ENCODE measurements around the gene ALK.

Gene ALK

DNA sequence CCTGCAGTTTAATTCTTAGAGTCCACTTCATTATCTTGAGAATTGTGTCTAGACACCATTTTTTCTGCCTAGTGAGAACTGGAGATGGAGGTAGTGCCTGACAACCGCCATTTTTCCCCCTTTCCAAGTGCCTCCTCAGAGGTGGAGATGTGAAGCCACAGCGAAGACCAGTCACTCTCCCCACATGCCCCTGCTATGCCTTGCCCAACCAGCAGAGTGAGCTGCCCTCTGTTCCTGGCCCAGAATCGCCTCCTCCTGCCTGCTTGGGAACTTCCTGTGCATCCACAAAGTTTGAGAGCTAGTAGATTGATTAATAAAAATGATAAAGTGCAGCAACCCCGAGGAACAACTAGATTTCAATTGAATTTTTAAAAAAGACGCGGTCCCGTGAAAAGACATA is 682.9 kb downstream of the ALK start:
- H3K4me3 Mint-ChIP-seq: no peak overlapping the region
- no peak overlapping the region for H3K27ac Mint-ChIP-seq
- no peaks in the 10 kb centered on the region for H3K4me1 Mint-ChIP-seq (ENCODE audit: low read depth)
- peaks cover 12% of the 10 kb centered on the region for H3K27me3 Mint-ChIP-seq
- no peaks in the 10 kb centered on the region for H3K9me3 Mint-ChIP-seq (ENCODE audit: low read depth)
- no peaks in the 10 kb centered on the region for H3K36me3 Mint-ChIP-seq

DNA sequence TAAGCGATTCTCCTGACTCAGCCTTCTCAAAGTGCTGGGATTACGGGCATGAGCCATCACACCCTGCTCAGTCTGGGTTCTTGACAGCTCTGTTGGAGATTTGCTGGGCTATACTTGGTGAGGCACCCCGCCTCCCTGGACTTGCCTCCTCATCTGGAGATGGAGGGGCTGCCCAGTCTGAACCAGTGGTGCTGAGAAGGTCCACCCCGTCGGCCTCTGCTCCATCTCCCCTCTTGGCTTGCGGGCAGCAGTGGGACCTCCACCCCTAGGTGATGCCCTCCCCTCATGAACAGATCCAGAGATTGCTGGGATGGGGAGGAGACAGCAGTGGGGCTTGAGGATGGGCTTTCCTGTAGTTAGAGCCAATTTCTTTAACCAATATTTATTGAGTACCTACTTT is 685.3 kb downstream of the ALK start:
- Mint-ChIP-seq H3K4me3 (no peak overlapping the region), H3K9me3 (ENCODE audit: low read depth) (no peaks in the 10 kb centered on the region), H3K36me3 (no peaks in the 10 kb centered on the region), H3K4me1 (ENCODE audit: low read depth) (no peaks in the 10 kb centered on the region), H3K27me3 (peaks cover 10% of the 10 kb centered on the region), H3K27ac (no peak overlapping the region)

DNA sequence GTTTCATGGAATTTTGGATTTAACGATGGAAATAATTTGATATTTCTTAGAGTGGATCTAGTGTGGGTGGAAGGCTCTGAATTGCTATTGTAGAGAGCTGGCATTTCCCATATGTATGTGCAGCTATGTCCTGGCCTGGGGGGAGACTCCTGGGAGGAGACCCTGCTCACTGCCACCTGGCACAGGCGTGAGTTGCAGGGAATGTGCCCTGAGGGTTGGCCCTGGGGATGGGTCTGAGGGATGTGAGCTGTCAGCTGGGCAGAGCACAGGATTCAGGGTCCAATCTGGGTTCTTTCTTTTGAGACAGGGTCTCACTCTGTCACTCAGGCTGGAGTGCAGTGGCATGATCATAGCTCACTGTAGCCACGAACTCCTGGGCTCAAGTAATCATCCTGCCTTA is 686.0 kb downstream of the ALK start:
- H3K4me1 Mint-ChIP-seq (ENCODE audit: low read depth): no peaks in the 10 kb centered on the region
- H3K9me3 Mint-ChIP-seq (ENCODE audit: low read depth): no peaks in the 10 kb centered on the region
- H3K4me3 Mint-ChIP-seq: no peak overlapping the region
- no peaks in the 10 kb centered on the region for H3K36me3 Mint-ChIP-seq
- peaks cover 7% of the 10 kb centered on the region for H3K27me3 Mint-ChIP-seq
- no peak overlapping the region for H3K27ac Mint-ChIP-seq

DNA sequence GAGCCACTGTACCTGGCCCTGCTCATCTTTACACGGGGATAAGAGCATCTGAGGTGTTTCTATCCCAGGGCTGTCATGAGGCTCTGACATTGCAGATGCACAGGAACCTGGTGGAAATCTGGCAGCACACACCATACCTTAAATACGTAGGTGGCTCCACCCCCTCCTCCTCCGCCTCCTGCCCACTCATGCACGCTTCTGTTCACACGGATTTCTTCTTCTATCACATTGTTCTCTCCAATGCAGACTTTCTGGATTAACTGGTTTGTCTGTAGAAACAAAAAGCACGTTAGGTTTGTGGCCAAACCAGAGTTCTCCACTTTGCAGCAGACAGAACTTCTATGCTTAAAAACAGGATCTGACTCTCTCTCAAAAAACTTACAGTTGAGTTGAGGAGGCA is 688.0 kb downstream of the ALK start:
- H3K9me3 Mint-ChIP-seq (ENCODE audit: low read depth): no peaks in the 10 kb centered on the region
- H3K27ac Mint-ChIP-seq: no peak overlapping the region
- H3K4me1 Mint-ChIP-seq (ENCODE audit: low read depth): no peaks in the 10 kb centered on the region
- H3K4me3 Mint-ChIP-seq: no peak overlapping the region
- peaks cover 5% of the 10 kb centered on the region for H3K27me3 Mint-ChIP-seq
- no peaks in the 10 kb centered on the region for H3K36me3 Mint-ChIP-seq

DNA sequence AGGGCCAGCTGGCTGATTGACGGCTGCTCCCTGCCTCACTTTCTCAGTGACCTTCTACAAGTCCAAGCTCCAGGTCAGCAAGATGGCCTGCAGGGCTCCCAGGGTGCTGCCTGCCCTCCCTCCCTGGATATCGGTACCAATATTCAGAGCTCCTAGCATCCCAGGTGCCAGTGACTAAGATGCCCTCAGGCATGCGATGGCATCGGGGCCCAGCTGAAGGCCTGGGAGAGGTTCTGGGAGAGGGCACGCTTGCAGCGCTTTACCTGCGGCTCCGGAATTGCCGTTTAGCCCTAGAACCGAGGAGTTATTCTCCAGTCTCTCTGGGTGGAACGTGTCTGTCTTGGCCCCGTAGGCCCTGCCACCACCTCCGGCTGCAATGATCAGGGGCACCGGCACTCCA is 689.3 kb downstream of the ALK start:
- no peaks in the 10 kb centered on the region for H3K9me3 Mint-ChIP-seq (ENCODE audit: low read depth)

DNA sequence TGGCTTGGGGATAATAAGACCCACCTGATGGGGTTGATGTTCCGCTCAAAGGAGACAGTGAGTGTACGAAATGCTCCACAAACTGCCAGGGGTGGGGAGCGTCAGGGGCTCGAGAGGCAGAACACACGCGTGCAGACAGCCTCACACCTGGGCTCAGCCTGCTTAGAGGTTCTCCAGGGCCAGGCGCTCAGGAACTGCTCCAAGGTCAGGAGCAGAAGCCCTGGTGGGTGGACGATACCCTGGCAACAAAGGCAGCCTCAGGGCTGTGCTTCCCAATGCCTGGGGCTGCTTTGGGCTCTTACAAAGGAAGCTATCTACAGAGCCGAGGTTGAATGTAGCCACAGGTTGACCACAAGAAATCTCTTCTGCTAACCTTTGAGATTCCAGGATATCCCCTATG is 691.7 kb downstream of the ALK start:
- H3K4me1 Mint-ChIP-seq (ENCODE audit: low read depth): no peaks in the 10 kb centered on the region
- H3K4me3 Mint-ChIP-seq: no peak overlapping the region
- H3K36me3 Mint-ChIP-seq: no peaks in the 10 kb centered on the region
- H3K9me3 Mint-ChIP-seq (ENCODE audit: low read depth): no peaks in the 10 kb centered on the region
- H3K27me3 Mint-ChIP-seq: peaks cover 4% of the 10 kb centered on the region
- H3K27ac Mint-ChIP-seq: no peak overlapping the region

More for the DNA sequence above, 689.3 kb downstream of the ALK start:
- Mint-ChIP-seq H3K4me1 (ENCODE audit: low read depth) (no peaks in the 10 kb centered on the region), H3K4me3 (no peak overlapping the region), H3K27ac (no peak overlapping the region), H3K27me3 (peaks cover 3% of the 10 kb centered on the region), H3K36me3 (no peaks in the 10 kb centered on the region)

DNA sequence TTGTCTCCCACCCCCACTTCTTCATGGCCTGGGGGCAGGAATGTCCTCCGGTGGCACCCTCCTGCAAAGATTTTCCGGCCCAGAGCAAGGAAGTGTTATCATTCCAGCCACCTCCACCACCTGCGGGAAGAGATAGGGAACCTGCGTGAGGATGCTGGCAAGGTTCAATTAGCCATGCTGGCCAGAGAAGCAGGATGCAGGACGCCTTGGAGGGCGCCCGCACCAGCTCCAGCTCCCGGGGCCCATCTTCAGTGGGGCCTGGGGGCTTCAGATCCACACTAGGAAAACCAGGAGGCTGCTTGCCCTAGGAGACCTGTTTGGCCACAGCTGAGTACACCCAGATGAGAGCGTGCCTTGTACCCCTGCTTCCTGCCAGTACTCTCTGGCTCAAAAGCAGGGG is 692.4 kb downstream of the ALK start:
- Mint-ChIP-seq H3K4me3 (no peak overlapping the region), H3K4me1 (ENCODE audit: low read depth) (no peaks in the 10 kb centered on the region), H3K9me3 (ENCODE audit: low read depth) (no peaks in the 10 kb centered on the region), H3K27ac (no peak overlapping the region), H3K36me3 (no peaks in the 10 kb centered on the region), H3K27me3 (peaks cover 4% of the 10 kb centered on the region)

DNA sequence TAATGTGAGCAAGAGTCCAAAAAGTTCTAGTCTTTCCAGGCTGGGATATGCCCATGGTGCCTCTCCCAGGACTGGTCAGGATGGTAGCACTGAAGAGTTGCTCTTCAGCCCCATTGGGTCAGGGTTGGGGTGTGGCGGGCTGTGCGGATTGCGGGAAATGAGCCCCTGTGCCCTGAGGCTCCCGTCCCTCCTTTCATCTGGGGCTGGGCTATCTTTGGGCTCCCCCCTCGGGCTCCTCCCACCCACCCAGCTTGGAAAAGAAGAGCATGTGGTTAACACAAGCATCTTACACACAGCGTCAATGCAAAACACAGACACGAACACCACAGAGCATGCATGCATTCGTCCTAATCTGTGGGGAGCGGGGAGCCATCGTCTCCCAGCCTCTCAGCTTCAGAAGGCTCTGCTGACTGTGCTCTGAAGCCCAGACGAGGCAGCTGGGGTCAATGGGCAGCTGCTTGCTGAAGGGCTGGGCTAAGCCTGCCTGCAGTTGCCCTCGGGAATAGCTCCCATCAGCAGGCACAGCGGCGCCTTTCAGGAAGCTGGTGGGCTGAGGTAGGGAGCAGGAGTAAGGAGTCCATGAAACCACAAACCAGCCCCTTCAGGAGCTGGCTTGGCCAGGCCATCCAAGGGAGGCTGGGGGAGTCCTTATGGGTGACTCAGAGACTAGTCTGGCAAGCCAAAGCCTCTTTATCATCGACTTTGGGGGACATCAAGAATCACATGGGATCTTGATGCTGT is 693.3 kb downstream of the ALK start:
- Mint-ChIP-seq H3K4me3 (no peak overlapping the region), H3K4me1 (ENCODE audit: low read depth) (no peaks in the 10 kb centered on the region), H3K36me3 (no peaks in the 10 kb centered on the region), H3K27me3 (peaks cover 4% of the 10 kb centered on the region), H3K27ac (no peak overlapping the region), H3K9me3 (ENCODE audit: low read depth) (no peaks in the 10 kb centered on the region)

DNA sequence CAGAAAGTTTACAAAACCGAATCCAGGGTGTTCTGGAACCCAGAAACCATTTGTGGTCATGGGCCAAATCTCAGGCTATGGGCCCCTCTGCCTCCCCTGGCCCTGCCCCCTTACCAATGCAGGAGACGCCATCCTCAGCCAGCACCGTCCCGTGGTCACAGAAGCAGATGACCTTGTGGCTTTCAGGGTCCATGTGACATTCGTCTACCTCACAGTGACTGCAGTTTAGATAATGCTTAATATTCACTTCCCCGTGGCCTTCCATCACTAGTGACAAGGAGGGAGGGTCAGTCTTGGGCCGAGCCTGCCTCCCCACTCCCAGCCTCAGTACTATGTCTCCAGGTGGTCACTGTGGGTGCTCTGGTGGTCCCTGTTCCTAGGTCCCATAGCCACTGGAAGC is 694.6 kb downstream of the ALK start:
- Mint-ChIP-seq H3K4me1 (ENCODE audit: low read depth) (no peaks in the 10 kb centered on the region), H3K4me3 (no peak overlapping the region), H3K36me3 (no peaks in the 10 kb centered on the region), H3K27me3 (peaks cover 3% of the 10 kb centered on the region), H3K9me3 (ENCODE audit: low read depth) (no peaks in the 10 kb centered on the region), H3K27ac (no peak overlapping the region)

DNA sequence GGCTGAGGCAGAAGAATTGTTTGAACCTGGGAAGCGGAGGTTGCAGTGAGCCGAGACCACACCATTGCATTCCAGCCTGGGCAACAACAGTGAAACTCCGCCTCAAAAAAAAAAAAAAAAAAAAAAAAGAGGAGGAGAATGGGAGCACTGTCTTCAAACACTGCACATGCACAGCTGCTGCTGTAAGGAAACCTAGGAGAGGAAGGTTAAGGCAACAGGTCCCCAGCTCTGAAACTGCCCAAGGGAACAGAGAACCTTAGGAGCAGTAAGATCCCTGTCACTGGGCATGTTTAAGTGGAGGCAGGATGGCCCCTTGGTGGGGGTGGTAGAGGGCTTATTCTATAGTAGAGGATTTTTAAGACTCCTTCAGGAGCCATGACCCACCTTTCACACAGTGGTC is 695.0 kb downstream of the ALK start:
- Mint-ChIP-seq H3K27ac (no peak overlapping the region), H3K4me1 (ENCODE audit: low read depth) (no peaks in the 10 kb centered on the region), H3K9me3 (ENCODE audit: low read depth) (no peaks in the 10 kb centered on the region), H3K36me3 (no peaks in the 10 kb centered on the region), H3K27me3 (peaks cover 3% of the 10 kb centered on the region), H3K4me3 (no peak overlapping the region)

DNA sequence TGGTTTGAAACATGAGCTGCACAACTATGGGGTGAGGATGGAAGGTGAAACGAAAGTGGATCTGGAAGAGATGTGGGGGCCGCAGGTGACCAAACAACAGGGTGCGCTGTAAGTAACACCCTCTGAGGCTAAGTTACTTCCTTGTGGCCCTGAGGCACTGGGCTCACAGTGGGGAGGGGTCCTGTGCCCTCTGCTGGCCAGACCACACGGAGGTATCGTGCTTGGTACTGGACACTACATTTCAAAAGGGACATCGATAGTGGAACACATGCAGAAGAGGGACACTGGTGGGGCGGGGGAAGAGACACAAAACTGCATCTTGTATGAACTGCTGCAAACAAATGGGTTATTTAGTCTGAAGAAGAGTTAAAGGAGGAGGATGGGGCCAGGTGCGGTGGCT is 695.6 kb downstream of the ALK start:
- Mint-ChIP-seq H3K27me3 (peaks cover 3% of the 10 kb centered on the region), H3K4me3 (no peak overlapping the region), H3K9me3 (ENCODE audit: low read depth) (no peaks in the 10 kb centered on the region), H3K27ac (no peak overlapping the region), H3K36me3 (no peaks in the 10 kb centered on the region), H3K4me1 (ENCODE audit: low read depth) (no peaks in the 10 kb centered on the region)

DNA sequence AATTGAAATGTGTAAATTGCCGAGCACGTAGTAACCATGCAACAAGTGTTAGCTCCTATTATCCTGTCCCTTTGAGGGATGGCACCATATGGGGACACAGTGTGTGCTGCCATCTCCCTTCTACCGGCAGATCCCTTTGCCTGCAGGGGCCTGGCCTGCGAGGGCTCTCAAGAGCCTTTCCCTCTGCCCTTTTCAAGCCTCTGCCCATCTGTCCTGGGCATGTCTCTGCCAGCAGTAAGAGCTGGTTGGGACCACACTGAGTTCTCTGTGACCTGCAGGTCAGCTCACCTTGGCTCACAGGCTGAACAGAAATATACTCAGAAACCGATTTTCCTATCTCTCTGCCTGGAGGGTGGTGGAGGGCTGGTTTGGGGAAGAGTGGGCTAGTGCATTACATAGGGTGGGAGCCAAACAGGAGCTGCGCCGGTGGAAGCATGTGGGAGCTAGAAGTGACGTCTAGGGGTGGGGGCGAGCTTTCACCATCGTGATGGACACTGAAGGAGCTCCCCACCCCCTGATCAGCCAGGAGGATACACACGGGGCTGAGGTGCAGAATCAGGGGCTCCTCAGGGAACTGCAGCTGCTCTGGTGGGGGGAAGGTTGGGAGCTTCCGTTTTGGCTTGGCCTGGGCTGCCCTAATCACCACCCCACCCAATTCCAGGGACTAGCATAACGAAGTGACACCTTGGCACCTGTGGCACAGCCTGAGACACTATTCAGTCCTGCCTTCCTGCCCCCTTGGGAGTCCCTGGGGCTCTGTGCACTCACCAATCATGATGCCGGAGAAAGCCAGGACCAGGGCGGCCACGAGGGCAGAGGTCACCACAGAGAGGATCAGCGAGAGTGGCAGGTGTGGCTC is 696.5 kb downstream of the ALK start:
- peaks cover 3% of the 10 kb centered on the region for H3K27me3 Mint-ChIP-seq
- H3K36me3 Mint-ChIP-seq: no peaks in the 10 kb centered on the region
- H3K4me3 Mint-ChIP-seq: no peak overlapping the region
- H3K4me1 Mint-ChIP-seq (ENCODE audit: low read depth): no peaks in the 10 kb centered on the region
- no peak overlapping the region for H3K27ac Mint-ChIP-seq
- no peaks in the 10 kb centered on the region for H3K9me3 Mint-ChIP-seq (ENCODE audit: low read depth)

DNA sequence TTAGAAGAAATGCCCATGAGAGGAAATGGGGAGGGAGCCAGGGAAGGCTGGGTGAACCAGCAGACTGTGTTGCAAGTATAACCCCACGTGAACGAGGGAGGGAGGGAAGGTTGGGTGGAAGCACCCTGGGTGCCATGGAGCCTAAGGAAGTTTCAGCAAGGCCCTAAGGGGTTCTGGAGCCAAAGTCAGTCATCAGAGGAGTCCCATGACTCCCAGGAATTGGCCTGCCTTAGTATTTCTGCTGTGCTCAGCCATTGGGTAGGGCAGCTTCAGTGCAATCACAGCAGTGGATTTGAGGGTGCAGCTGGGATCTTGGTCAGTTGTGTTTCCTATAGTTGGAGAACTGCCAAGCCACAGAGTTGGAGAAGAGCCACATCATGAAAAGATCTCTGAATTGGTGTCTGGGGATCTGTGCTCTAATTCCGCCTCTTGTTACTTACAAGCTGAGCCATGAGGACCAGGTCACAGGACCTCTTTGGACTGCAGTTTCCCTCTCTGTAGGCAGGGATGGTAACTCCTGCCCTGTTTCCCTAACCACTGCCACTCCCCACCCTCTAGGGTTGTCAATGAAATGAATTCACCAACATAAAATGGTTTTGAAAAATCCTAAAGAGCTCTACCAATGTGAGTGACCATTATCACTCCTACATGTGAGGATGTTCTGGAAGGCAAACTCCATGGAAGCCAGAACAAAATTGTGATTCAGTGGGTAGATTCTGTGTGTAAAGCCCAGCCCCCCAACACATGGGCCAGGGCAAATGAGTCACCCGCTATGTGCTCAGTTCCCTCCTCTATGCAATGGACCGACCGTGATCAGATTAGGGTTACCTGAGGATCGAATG is 697.3 kb downstream of the ALK start:
- no peaks in the 10 kb centered on the region for H3K36me3 Mint-ChIP-seq
- H3K4me1 Mint-ChIP-seq (ENCODE audit: low read depth): no peaks in the 10 kb centered on the region

DNA sequence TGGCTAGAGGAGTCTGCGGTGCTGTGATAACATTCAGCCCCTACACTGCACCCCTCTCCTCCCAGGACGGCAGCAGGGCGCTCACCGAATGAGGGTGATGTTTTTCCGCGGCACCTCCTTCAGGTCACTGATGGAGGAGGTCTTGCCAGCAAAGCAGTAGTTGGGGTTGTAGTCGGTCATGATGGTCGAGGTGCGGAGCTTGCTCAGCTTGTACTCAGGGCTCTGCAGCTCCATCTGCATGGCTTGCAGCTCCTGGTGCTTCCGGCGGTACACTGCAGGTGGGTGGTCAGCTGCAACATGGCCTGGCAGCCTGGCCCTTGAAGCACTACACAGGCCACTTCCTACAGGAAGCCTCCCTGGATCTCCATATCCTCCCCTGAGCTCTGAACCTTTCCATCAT is 698.1 kb downstream of the ALK start:
- H3K27me3 Mint-ChIP-seq: peaks cover 3% of the 10 kb centered on the region
- no peak overlapping the region for H3K4me3 Mint-ChIP-seq
- H3K36me3 Mint-ChIP-seq: no peaks in the 10 kb centered on the region
- no peak overlapping the region for H3K27ac Mint-ChIP-seq
- no peaks in the 10 kb centered on the region for H3K9me3 Mint-ChIP-seq (ENCODE audit: low read depth)
- no peaks in the 10 kb centered on the region for H3K4me1 Mint-ChIP-seq (ENCODE audit: low read depth)

More for the DNA sequence above, 697.3 kb downstream of the ALK start:
- Mint-ChIP-seq H3K27me3 (peaks cover 3% of the 10 kb centered on the region), H3K9me3 (ENCODE audit: low read depth) (no peaks in the 10 kb centered on the region), H3K27ac (no peak overlapping the region), H3K4me3 (no peak overlapping the region)
